Kidney (tissue), 14 donors: ENCODE measurements around the gene PPP1R13L. TPM values are rescaled to one million over a fixed set of nuclear protein-coding genes. Genes with fewer than 3 reads are reported as not detected.

Source experiments
- DNase-seq, 5 donors: peaks; one replicate each; pipeline ENCODE4 v3.0.0-alpha.2; 2013 to 2020
- FAIRE-seq: peaks from 2 replicates; lab custom pipeline; 2012; peaks lifted over from hg19 to GRCh38; lab: Jason Lieb, UNC
- H3K27ac ChIP-seq, 2 donors: one replicate each; pipeline ENCODE4 v1.7.0; 2013; ENCODE audit warnings: low read depth in 2 of 2, low read length in 2 of 2, inconsistent platforms in 1 of 2
- H3K27me3 ChIP-seq: one replicate; pipeline ENCODE4 v1.7.1; 2013; ENCODE audit warnings: low read length, inconsistent platforms; ENCODE audit not compliant: control insufficient read depth, insufficient read depth
- H3K36me3 ChIP-seq, 3 donors: one replicate each; pipeline versions ENCODE4 v1.7.0 to v1.7.1; 2013; ENCODE audit warnings: low read length in 3 of 3, control low read depth in 1 of 3, inconsistent platforms in 1 of 3; ENCODE audit not compliant: insufficient read depth in 3 of 3, control insufficient read depth in 2 of 3
- H3K4me1 ChIP-seq, 3 donors: one replicate each; pipeline versions ENCODE4 v1.7.0 to v1.7.1; 2013; ENCODE audit warnings: low read length in 3 of 3, inconsistent platforms in 1 of 3, low read depth in 1 of 3; ENCODE audit not compliant: control insufficient read depth in 2 of 3, insufficient read depth in 2 of 3
- H3K4me3 ChIP-seq, 3 donors: one replicate each; pipeline versions ENCODE4 v1.7.0 to v1.8.1; 2013; ENCODE audit warnings: low read length in 3 of 3, control low read depth in 1 of 3, inconsistent platforms in 1 of 3
- H3K9ac ChIP-seq, 3 donors: one replicate each; pipeline versions ENCODE4 v1.7.0 to v1.7.1; 2013; ENCODE audit warnings: low read length in 3 of 3, control low read depth in 1 of 3, inconsistent platforms in 1 of 3
- H3K9me3 ChIP-seq, 3 donors: one replicate each; pipeline versions ENCODE4 v1.7.0 to v1.7.1; 2013; ENCODE audit warnings: low read length in 3 of 3, control low read depth in 1 of 3, inconsistent platforms in 1 of 3; ENCODE audit not compliant: control insufficient read depth in 2 of 3, insufficient read depth in 1 of 3
- intact Hi-C: fragments of 100-400 bp; cut with DNase I; formaldehyde crosslinking; loops from one replicate; pipeline ENCODE4 v1.11.1; 2022
- polyA plus RNA-seq: library from polyadenylated mRNA; stranded (reverse); fragments of 350-450 nt; fragmentation: Illumina TruSeq; extraction: RNeasy Lipid Tissue Mini Kit (QIAGEN cat#74804); gene quantifications from one replicate; pipeline ENCODE4 v1.2.3, GENCODE V29; 2014; ENCODE audit warnings: low read depth, low replicate concordance; ENCODE audit not compliant: insufficient read depth
- total RNA-seq: library from RNA; stranded (reverse); fragmentation: NEBNext Ultra II Directional; extraction: Animal tissue kit (Norgen Biotek cat#: 25700); gene quantifications from one replicate; pipeline ENCODE4 v1.2.1, GENCODE V29; 2021
- TF ChIP-seq, protein P1 (sequence below): IDR thresholded peaks from 3 replicates; pipeline ENCODE4 v1.5.1; 2012; ENCODE audit warnings: mild to moderate bottlenecking, moderate library complexity, borderline replicate concordance; ENCODE audit not compliant: insufficient read depth; ENCODE audit errors: extremely low read depth
- donor health status: control.
- donor health status: control.
- donor health status: control.
- donor health status: control.
- donor health status: control.
- donor health status: DM: yes; HTN: yes; CAD: no.
- donor health status: Normal renal cell carcinoma (clear cell type).

Gene PPP1R13L
- total and polyA plus RNA-seq, 2 donors from 2014 or later: 21.4 to 32.4 TPM

DNA sequence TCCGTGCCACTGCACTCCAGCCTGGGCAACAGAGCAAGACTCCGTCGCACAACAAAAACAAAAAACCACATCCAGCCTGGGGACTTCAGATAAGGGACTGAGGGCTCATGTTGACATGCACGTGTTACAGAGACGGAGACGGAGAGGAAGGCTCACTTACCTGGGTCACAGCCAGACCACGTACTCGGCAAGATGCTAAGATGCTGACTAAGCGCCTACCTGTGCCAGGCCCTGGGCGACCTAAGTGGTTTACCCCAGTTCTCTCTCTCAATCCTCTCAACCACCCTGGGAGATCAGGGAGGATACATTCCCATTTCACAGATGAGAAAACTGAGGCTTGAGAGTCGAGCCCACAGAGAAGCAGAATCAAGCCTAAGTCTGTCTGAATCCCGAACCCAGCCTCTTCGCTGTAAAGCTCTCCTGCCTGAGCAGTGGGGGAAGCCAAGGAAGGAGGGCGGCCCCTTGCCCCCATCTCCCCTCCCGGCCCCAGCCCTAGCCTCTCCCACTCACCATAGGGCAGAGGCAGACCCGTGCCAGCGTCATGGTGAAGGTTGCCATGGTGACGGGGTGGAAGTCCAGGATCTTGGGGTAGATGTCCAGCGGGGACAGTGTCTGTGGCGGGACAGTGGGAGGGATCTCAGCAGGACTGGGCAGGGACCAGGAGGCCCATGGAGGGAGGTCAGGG is 48.0 kb downstream of the PPP1R13L start:
- no peak overlapping the region for H3K4me3 ChIP-seq
- no peak overlapping the region for H3K9ac ChIP-seq
- H3K27me3 ChIP-seq: no peaks in the 10 kb centered on the region
- no peak for FAIRE-seq
- H3K27ac ChIP-seq: no peak overlapping the region
- no peaks in the 10 kb centered on the region for H3K4me1 ChIP-seq
- TF ChIP-seq, protein P1, sequence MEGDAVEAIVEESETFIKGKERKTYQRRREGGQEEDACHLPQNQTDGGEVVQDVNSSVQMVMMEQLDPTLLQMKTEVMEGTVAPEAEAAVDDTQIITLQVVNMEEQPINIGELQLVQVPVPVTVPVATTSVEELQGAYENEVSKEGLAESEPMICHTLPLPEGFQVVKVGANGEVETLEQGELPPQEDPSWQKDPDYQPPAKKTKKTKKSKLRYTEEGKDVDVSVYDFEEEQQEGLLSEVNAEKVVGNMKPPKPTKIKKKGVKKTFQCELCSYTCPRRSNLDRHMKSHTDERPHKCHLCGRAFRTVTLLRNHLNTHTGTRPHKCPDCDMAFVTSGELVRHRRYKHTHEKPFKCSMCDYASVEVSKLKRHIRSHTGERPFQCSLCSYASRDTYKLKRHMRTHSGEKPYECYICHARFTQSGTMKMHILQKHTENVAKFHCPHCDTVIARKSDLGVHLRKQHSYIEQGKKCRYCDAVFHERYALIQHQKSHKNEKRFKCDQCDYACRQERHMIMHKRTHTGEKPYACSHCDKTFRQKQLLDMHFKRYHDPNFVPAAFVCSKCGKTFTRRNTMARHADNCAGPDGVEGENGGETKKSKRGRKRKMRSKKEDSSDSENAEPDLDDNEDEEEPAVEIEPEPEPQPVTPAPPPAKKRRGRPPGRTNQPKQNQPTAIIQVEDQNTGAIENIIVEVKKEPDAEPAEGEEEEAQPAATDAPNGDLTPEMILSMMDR: no peak
- peaks cover 0 to 15% (median 3%) of the 10 kb centered on the region in 3 donors for H3K36me3 ChIP-seq
- intact Hi-C loops: no loop called here
- DNase-seq: no peak
- no peaks in the 10 kb centered on the region for H3K9me3 ChIP-seq

GRCh38 chr19:45355910-45356309 is 49.0 kb downstream of the PPP1R13L start:
- intact Hi-C loops: no loop called here
- Histone ChIP-seq H3K36me3 (peaks cover 0 to 8% (median 3%) of the 10 kb centered on the region in 3 donors), H3K27ac (no peak overlapping the region), H3K4me1 (no peaks in the 10 kb centered on the region), H3K4me3 (no peak overlapping the region), H3K27me3 (no peaks in the 10 kb centered on the region), H3K9me3 (no peaks in the 10 kb centered on the region), H3K9ac (no peak overlapping the region)
- DNase-seq: no peak
- FAIRE-seq: no peak
- TF ChIP-seq, protein P1: no peak

GRCh38 chr19:45355402-45355801 is 49.5 kb downstream of the PPP1R13L start:
- H3K4me3 ChIP-seq: no peak overlapping the region
- H3K4me1 ChIP-seq: no peaks in the 10 kb centered on the region
- no peak overlapping the region for H3K9ac ChIP-seq
- no peak for DNase-seq
- intact Hi-C loops: no loop called here
- H3K27me3 ChIP-seq: no peaks in the 10 kb centered on the region
- H3K9me3 ChIP-seq: no peaks in the 10 kb centered on the region
- no peak for FAIRE-seq
- H3K27ac ChIP-seq: no peak overlapping the region
- H3K36me3 ChIP-seq: peaks cover 0 to 8% (median 3%) of the 10 kb centered on the region in 3 donors
- TF ChIP-seq, protein P1: no peak
